HG03135 (cell line): Measurements from ENCODE around the gene SLC9A5.

Experiments
- ATAC-seq: cut with Tn5 transposase; IDR thresholded peaks from one replicate; pipeline ENCODE4 v1.9.1; 2021; ENCODE audit warnings: mild to moderate bottlenecking, moderate library complexity; ENCODE audit not compliant: unreplicated experiment

The SLC9A5 gene

GRCh38 chr16:67248401-67249177, at the start of gene SLC9A5:
Gene SLC9A5 (plus strand): TSS chr16:67248979. CDS start chr16:67249015, 36 bp downstream.
- no peak for ATAC-seq

- ATAC-seq: no peak
Measured at GRCh38 chr16:67199011-67199807, 49.6 kb upstream of the SLC9A5 start, which contains the start of gene ELMO3. Gene ELMO3 (plus strand): TSS chr16:67199131. CDS start chr16:67199327, 196 bp downstream.

- ATAC-seq: no peak
Measured at GRCh38 chr16:67199808-67200198, 49.0 kb upstream of the SLC9A5 start.

GRCh38 chr16:67200491-67200890, 48.3 kb upstream of the SLC9A5 start:
- no peak for ATAC-seq

- ATAC-seq: no peak
Measured at GRCh38 chr16:67201411-67202345, 47.1 kb upstream of the SLC9A5 start.

GRCh38 chr16:67202426-67202825, 46.4 kb upstream of the SLC9A5 start:
- ATAC-seq: no peak

GRCh38 chr16:67202956-67203493, 45.8 kb upstream of the SLC9A5 start:
- no peak for ATAC-seq

GRCh38 chr16:67204076-67204475, 44.7 kb upstream of the SLC9A5 start:
- ATAC-seq: no peak

GRCh38 chr16:67206129-67206837, 42.5 kb upstream of the SLC9A5 start:
- ATAC-seq: no peak

GRCh38 chr16:67206838-67207248, 41.9 kb upstream of the SLC9A5 start:
- ATAC-seq: no peak

- no peak for ATAC-seq
Measured at GRCh38 chr16:67207249-67208091, 41.3 kb upstream of the SLC9A5 start.

GRCh38 chr16:67208154-67208896, 40.5 kb upstream of the SLC9A5 start:
- no peak for ATAC-seq

- ATAC-seq: no peak
Measured at GRCh38 chr16:67209565-67209964, 39.2 kb upstream of the SLC9A5 start.

GRCh38 chr16:67210069-67210937, 38.5 kb upstream of the SLC9A5 start:
- no peak for ATAC-seq

GRCh38 chr16:67211674-67212073, 37.1 kb upstream of the SLC9A5 start:
- ATAC-seq: no peak

- ATAC-seq: no peak
Measured at GRCh38 chr16:67212766-67213165, 36.0 kb upstream of the SLC9A5 start.

- no peak for ATAC-seq
Measured at GRCh38 chr16:67213197-67214019, 35.4 kb upstream of the SLC9A5 start.
